Body of pancreas (tissue), 4 donors: ENCODE measurements around the gene MRPL40. TPM values are rescaled to one million over a fixed set of nuclear protein-coding genes. Genes with fewer than 3 reads are reported as not detected.

Experiments used
- ATAC-seq: fragments of 150-250 bp; one replicate; pipeline ENCODE4 v1.9.1; 2016
- DNase-seq, 4 donors: peaks; one replicate each; pipeline ENCODE4 v3.0.0-alpha.2; 2019
- H3K27ac ChIP-seq, 4 donors: fragments of 200-600 bp; sonication (generic); 1 replicate in 3 of 4; 2 replicates in 1 of 4; pipeline versions ENCODE4 v1.5.1 to v1.6.1; 2016 to 2019; ENCODE audit warnings: mild to moderate bottlenecking in 1 of 4, mixed read lengths in 1 of 4, moderate library complexity in 1 of 4
- H3K27me3 ChIP-seq, 2 donors: fragments of 200-600 bp; sonication (generic); one replicate each; pipeline ENCODE4 v1.6.0; 2016; ENCODE audit warnings: mild to moderate bottlenecking in 1 of 2
- H3K36me3 ChIP-seq, 2 donors: fragments of 200-600 bp; sonication (generic); replicated peaks in 1 of 2; 2 replicates each; pipeline ENCODE4 v1.5.1; 2016; ENCODE audit warnings: low read depth in 2 of 2; ENCODE audit not compliant: insufficient read depth in 1 of 2
- H3K4me1 ChIP-seq: fragments of 200-600 bp; sonication (generic); one replicate; pipeline ENCODE4 v1.6.0; 2016
- H3K4me3 ChIP-seq, 2 donors: fragments of 200-600 bp; sonication (generic); 1 replicate in 1 of 2; 2 replicates in 1 of 2; pipeline ENCODE4 v1.5.1; 2016 to 2019
- H3K9me3 ChIP-seq, 3 donors: fragments of 200-600 bp; sonication (generic); 1 replicate in 2 of 3; 2 replicates in 1 of 3; pipeline ENCODE4 v1.5.1; 2016
- CTCF ChIP-seq, 7 experiments: fragments of 450-650 bp in 4 of 7; fragments of 200-600 bp in 3 of 7; sonication (generic) in 3 of 7; IDR thresholded peaks; one replicate each; pipeline ENCODE4 v1.5.1; 2016 to 2019; ENCODE audit warnings: antibody characterized with exemption in 7 of 7
- POLR2A ChIP-seq, 3 donors: fragments of 450-650 bp; IDR thresholded peaks; one replicate each; pipeline ENCODE4 v1.6.1; 2016; ENCODE audit warnings: antibody characterized with exemption in 3 of 3, mild to moderate bottlenecking in 2 of 3
- WGBS, 2 donors: methylation state at CpG; one replicate each; pipeline ENCODE4 v1.1.5; 2017; 5-methylcytosine and 5-hydroxymethylcytosine counted together
- intact Hi-C: fragments of 100-400 bp; cut with DNase I; formaldehyde crosslinking; loops from one replicate; pipeline ENCODE4 v1.15.1; 2023
- total RNA-seq, 2 donors: library from RNA; depleted of rRNA; stranded (reverse); fragments of >200 nt; gene quantifications; one replicate each; pipeline ENCODE4 v1.1.0, GENCODE V29; 2016

The MRPL40 gene
- total RNA-seq, 2 donors from 2014 or later = 4.0 to 13.5 TPM

- TF ChIP-seq CTCF (IDR thresholded peaks at IDR 0.05) (no peak), POLR2A (IDR thresholded peaks at IDR 0.05) (no peak)
- DNase-seq (no peak), ATAC-seq (no peak)
- Histone ChIP-seq H3K9me3 (no peaks in the 10 kb centered on the region), H3K4me1 (no peaks in the 10 kb centered on the region), H3K4me3 (no peak overlapping the region), H3K36me3 (peaks cover 0 to 28% of the 10 kb centered on the region in 2 donors), H3K27ac (no peak overlapping the region), H3K27me3 (no peaks in the 10 kb centered on the region)
- 96 to 100% methylated on average over 2 of the region's 2 CpGs for whole genome bisulfite sequencing, 2 donors
- intact Hi-C loops = no loop called here
These were observed 22.7 kb downstream of the MRPL40 start for GRCh38 chr22:19455033-19455432.

- H3K9me3 ChIP-seq = no peaks in the 10 kb centered on the region
- H3K27me3 ChIP-seq = no peaks in the 10 kb centered on the region
- DNase-seq (no peak), ATAC-seq (no peak)
- WGBS, 2 donors = 72 to 76% methylated on average over 2 to 4 of the region's 4 CpGs
- H3K4me3 ChIP-seq = no peak overlapping the region
- no peaks in the 10 kb centered on the region for H3K4me1 ChIP-seq
- H3K36me3 ChIP-seq = peaks cover 0 to 28% of the 10 kb centered on the region in 2 donors
- H3K27ac ChIP-seq = no peak overlapping the region
- intact Hi-C loops = no loop called here
- TF ChIP-seq CTCF (IDR thresholded peaks at IDR 0.05) (no peak), POLR2A (IDR thresholded peaks at IDR 0.05) (no peak)
These were observed 23.4 kb downstream of the MRPL40 start for GRCh38 chr22:19455585-19456370.

- intact Hi-C loops = no loop called here
- no peak for TF ChIP-seq CTCF (IDR thresholded peaks at IDR 0.05)
- TF ChIP-seq POLR2A (IDR thresholded peaks at IDR 0.05) = no peak
- WGBS, 2 donors = 83 to 91% methylated on average over 10 of the region's 10 CpGs
- Histone ChIP-seq H3K27me3 (no peaks in the 10 kb centered on the region), H3K9me3 (no peaks in the 10 kb centered on the region), H3K27ac (no peak overlapping the region), H3K36me3 (peaks cover 0 to 28% of the 10 kb centered on the region in 2 donors), H3K4me3 (no peak overlapping the region), H3K4me1 (no peaks in the 10 kb centered on the region)
- DNase-seq = no peak
- ATAC-seq = no peak
These were observed 24.2 kb downstream of the MRPL40 start for GRCh38 chr22:19456541-19456940.

- ATAC-seq (no peak), DNase-seq (no peak)
- WGBS, 2 donors = 85 to 91% methylated on average over 8 of the region's 8 CpGs
- H3K4me3 ChIP-seq = no peak overlapping the region
- H3K9me3 ChIP-seq = no peaks in the 10 kb centered on the region
- intact Hi-C loops = no loop called here
- H3K27ac ChIP-seq = no peak overlapping the region
- H3K4me1 ChIP-seq = no peaks in the 10 kb centered on the region
- H3K36me3 ChIP-seq = peaks cover 0 to 28% of the 10 kb centered on the region in 2 donors
- TF ChIP-seq CTCF (IDR thresholded peaks at IDR 0.05) (no peak), POLR2A (IDR thresholded peaks at IDR 0.05) (no peak)
- H3K27me3 ChIP-seq = no peaks in the 10 kb centered on the region
These were observed 25.6 kb downstream of the MRPL40 start for GRCh38 chr22:19457828-19458428.
